Endodermal cell (in vitro differentiated cells): ENCODE data around the gene SYT2. TPM values are rescaled to one million over a fixed set of nuclear protein-coding genes. Genes with fewer than 3 reads are reported as not detected.

Experiments used
- DNase-seq: peaks from one replicate; pipeline ENCODE4 v3.0.0-alpha.2; 2017
- H3K27ac ChIP-seq: 2 replicates; pipeline ENCODE4 v1.5.1; 2013; ENCODE audit warnings: mild to moderate bottlenecking, low read depth, low read length, moderate library complexity
- H3K27me3 ChIP-seq: 2 replicates; pipeline ENCODE4 v1.6.1; 2013; ENCODE audit warnings: mild to moderate bottlenecking, low read length, moderate library complexity; ENCODE audit not compliant: insufficient read depth, control insufficient read depth, poor library complexity, severe bottlenecking
- H3K36me3 ChIP-seq: 2 replicates; pipeline ENCODE4 v1.7.0; 2013; ENCODE audit warnings: mild to moderate bottlenecking, low read length, moderate library complexity; ENCODE audit not compliant: control insufficient read depth, insufficient read depth
- H3K4me1 ChIP-seq: one replicate; pipeline ENCODE4 v1.7.0; 2013; ENCODE audit warnings: low read length; ENCODE audit not compliant: control insufficient read depth, insufficient read depth
- H3K4me3 ChIP-seq: 2 replicates; pipeline ENCODE4 v1.5.1; 2013; ENCODE audit warnings: mild to moderate bottlenecking, low read length, moderate library complexity
- H3K9ac ChIP-seq: 2 replicates; pipeline ENCODE4 v1.6.1; 2013; ENCODE audit warnings: mild to moderate bottlenecking, low read length, moderate library complexity; ENCODE audit not compliant: poor library complexity, severe bottlenecking; ENCODE audit errors: extremely low read depth
- H3K9me3 ChIP-seq: 2 replicates; pipeline ENCODE4 v1.6.1; 2013; ENCODE audit warnings: mild to moderate bottlenecking, low read length, moderate library complexity; ENCODE audit not compliant: control insufficient read depth
- H3K27ac Mint-ChIP-seq: 2 replicates; pipeline ENCODE4 v1.8.0; 2020; ENCODE audit warnings: mixed read lengths
- H3K27me3 Mint-ChIP-seq: 2 replicates; pipeline ENCODE4 v1.8.0; 2021; ENCODE audit warnings: mild to moderate bottlenecking, mixed read lengths; ENCODE audit not compliant: insufficient read depth
- H3K36me3 Mint-ChIP-seq: 2 replicates; pipeline ENCODE4 v1.8.0; 2020; ENCODE audit warnings: low read depth, mixed read lengths
- H3K4me1 Mint-ChIP-seq: 2 replicates; pipeline ENCODE4 v1.8.0; 2020; ENCODE audit warnings: mixed read lengths
- H3K4me3 Mint-ChIP-seq: 2 replicates; pipeline ENCODE4 v1.8.0; 2020; ENCODE audit warnings: mild to moderate bottlenecking, moderate library complexity, mixed read lengths
- H3K9me3 Mint-ChIP-seq: 2 replicates; pipeline ENCODE4 v1.8.0; 2020; ENCODE audit warnings: mild to moderate bottlenecking, mixed read lengths
- WGBS, 2 experiments: methylation state at CpG; one replicate each; pipeline versions ENCODE4 v1.1.5 to v1.1.7; 2013; ENCODE audit warnings: missing lambda C conversion rate in 2 of 2, mixed read lengths in 1 of 2; ENCODE audit not compliant: insufficient coverage in 1 of 2, insufficient read length in 1 of 2; 5-methylcytosine and 5-hydroxymethylcytosine counted together
- total RNA-seq, 2 donors: library from RNA; stranded (reverse); fragmentation: NEBNext Ultra II Directional in 1 of 2; extraction: Animal tissue kit (Norgen Biotek cat#: 25700) in 1 of 2; gene quantifications; 2 replicates in 1 of 2; 3 replicates in 1 of 2; pipeline ENCODE4 v1.2.1, GENCODE V29; 2021
- TF ChIP-seq, protein P1 (sequence below): fragments of 200-600 bp; sonication (generic); conservative IDR thresholded peaks from 2 replicates; pipeline ENCODE4 v1.5.0; 2021; ENCODE audit warnings: antibody characterized with exemption, mild to moderate bottlenecking

The SYT2 gene
- total RNA-seq, 2 donors from 2014 or later, result 2.9 to 4.4 TPM

GRCh38 chr1:202687370-202687769 lies 22.9 kb downstream of the SYT2 start:
- Mint-ChIP-seq H3K27me3 (peaks cover 11% of the 10 kb centered on the region), H3K36me3 (no peaks in the 10 kb centered on the region), H3K4me1 (no peaks in the 10 kb centered on the region), H3K27ac (no peak overlapping the region), H3K9me3 (no peaks in the 10 kb centered on the region), H3K4me3 (no peak overlapping the region)
- peaks cover 11% of the 10 kb centered on the region for H3K27me3 ChIP-seq
- DNase-seq, result no peak
- TF ChIP-seq, protein P1, sequence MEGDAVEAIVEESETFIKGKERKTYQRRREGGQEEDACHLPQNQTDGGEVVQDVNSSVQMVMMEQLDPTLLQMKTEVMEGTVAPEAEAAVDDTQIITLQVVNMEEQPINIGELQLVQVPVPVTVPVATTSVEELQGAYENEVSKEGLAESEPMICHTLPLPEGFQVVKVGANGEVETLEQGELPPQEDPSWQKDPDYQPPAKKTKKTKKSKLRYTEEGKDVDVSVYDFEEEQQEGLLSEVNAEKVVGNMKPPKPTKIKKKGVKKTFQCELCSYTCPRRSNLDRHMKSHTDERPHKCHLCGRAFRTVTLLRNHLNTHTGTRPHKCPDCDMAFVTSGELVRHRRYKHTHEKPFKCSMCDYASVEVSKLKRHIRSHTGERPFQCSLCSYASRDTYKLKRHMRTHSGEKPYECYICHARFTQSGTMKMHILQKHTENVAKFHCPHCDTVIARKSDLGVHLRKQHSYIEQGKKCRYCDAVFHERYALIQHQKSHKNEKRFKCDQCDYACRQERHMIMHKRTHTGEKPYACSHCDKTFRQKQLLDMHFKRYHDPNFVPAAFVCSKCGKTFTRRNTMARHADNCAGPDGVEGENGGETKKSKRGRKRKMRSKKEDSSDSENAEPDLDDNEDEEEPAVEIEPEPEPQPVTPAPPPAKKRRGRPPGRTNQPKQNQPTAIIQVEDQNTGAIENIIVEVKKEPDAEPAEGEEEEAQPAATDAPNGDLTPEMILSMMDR, result no peak
- no peak overlapping the region for H3K4me3 ChIP-seq
- H3K9ac ChIP-seq, result no peak overlapping the region
- no peak overlapping the region for H3K27ac ChIP-seq
- no peaks in the 10 kb centered on the region for H3K4me1 ChIP-seq
- H3K36me3 ChIP-seq, result no peaks in the 10 kb centered on the region
- 82 to 87% methylated on average over 9 to 11 of the region's 11 CpGs for WGBS, 2 experiments
- no peaks in the 10 kb centered on the region for H3K9me3 ChIP-seq

- peaks cover 7% of the 10 kb centered on the region for H3K27me3 ChIP-seq
- H3K4me3 ChIP-seq, result no peak overlapping the region
- H3K4me1 Mint-ChIP-seq, result no peaks in the 10 kb centered on the region
- no peak overlapping the region for H3K9ac ChIP-seq
- no peaks in the 10 kb centered on the region for H3K9me3 ChIP-seq
- peaks cover 9% of the 10 kb centered on the region for H3K27me3 Mint-ChIP-seq
- no peak overlapping the region for H3K27ac ChIP-seq
- H3K9me3 Mint-ChIP-seq, result no peaks in the 10 kb centered on the region
- no peaks in the 10 kb centered on the region for H3K4me1 ChIP-seq
- 84 to 92% methylated on average over 3 to 6 of the region's 6 CpGs for WGBS, 2 experiments
- H3K36me3 ChIP-seq, result no peaks in the 10 kb centered on the region
- no peak overlapping the region for H3K4me3 Mint-ChIP-seq
- no peaks in the 10 kb centered on the region for H3K36me3 Mint-ChIP-seq
- TF ChIP-seq, protein P1, result no peak
- H3K27ac Mint-ChIP-seq, result no peak overlapping the region
- no peak for DNase-seq
Observed at GRCh38 chr1:202685641-202686040, 24.6 kb downstream of the SYT2 start.

DNA sequence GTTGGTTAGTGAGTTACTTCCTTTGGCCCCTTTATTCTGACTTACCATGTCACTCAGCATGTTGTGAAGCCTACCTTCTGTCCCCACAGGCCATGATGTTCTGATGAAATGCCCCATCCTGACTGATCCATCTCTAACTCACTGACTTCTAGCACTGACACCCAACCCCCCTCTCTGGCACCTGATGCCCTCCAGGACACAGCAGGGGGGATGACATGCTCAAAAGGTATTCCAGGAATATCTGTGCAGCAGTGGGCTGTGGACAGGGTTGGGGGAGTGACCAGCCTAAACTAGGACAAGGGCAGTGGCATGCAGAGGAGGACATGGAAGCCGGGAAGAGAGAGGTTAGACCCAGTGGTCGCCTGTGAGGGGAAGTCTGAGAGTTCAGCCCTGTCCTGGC lies 25.5 kb downstream of the SYT2 start:
- WGBS, 2 experiments, result 62 to 69% methylated on average over 2 of the region's 2 CpGs
- Mint-ChIP-seq H3K36me3 (no peaks in the 10 kb centered on the region), H3K9me3 (no peaks in the 10 kb centered on the region), H3K27ac (no peak overlapping the region), H3K27me3 (peaks cover 2% of the 10 kb centered on the region), H3K4me1 (no peaks in the 10 kb centered on the region), H3K4me3 (no peak overlapping the region)
- Histone ChIP-seq H3K27ac (no peak overlapping the region), H3K9ac (no peak overlapping the region), H3K4me3 (no peak overlapping the region), H3K36me3 (no peaks in the 10 kb centered on the region), H3K4me1 (no peaks in the 10 kb centered on the region), H3K9me3 (no peaks in the 10 kb centered on the region), H3K27me3 (no peaks in the 10 kb centered on the region)
- DNase-seq, result no peak
- TF ChIP-seq, protein P1, result no peak
